HEK293 (cell line): ENCODE measurements around the gene ADAR.

Experiments used
- CTCF ChIA-PET: fragments of 350-600 bp; formaldehyde crosslinking; extraction: SDS; loops from one replicate; lab custom pipeline; 2021; ENCODE audit warnings: antibody characterized with exemption; lab: Yijun Ruan, JAX
- POLR2A ChIA-PET: fragments of 300-600 bp; formaldehyde crosslinking; extraction: SDS; loops from one replicate; lab custom pipeline; 2020; ENCODE audit warnings: antibody characterized with exemption, inconsistent platforms; lab: Yijun Ruan, JAX
- H3K27ac ChIP-seq: fragments of 200-500 bp; sonication (Bioruptor generic); 2 replicates; pipeline ENCODE4 v1.5.1; 2014; ENCODE audit warnings: low read depth, low read length, control low read depth, inconsistent platforms; ENCODE audit errors: extremely low read depth
- H3K36me3 ChIP-seq, 2 experiments: fragments of 200-500 bp in 1 of 2; sonication (Bioruptor generic) in 1 of 2; 1 replicate in 1 of 2; 2 replicates in 1 of 2; pipeline ENCODE4 v1.5.1; 2014 to 2017; ENCODE audit warnings: inconsistent platforms in 2 of 2, low read length in 2 of 2; ENCODE audit not compliant: control insufficient read depth in 2 of 2, insufficient read depth in 1 of 2
- H3K4me1 ChIP-seq: fragments of 200-500 bp; sonication (Bioruptor generic); 2 replicates; pipeline ENCODE4 v1.5.1; 2014; ENCODE audit warnings: mild to moderate bottlenecking, low read length, inconsistent platforms; ENCODE audit not compliant: control insufficient read depth, insufficient read depth
- H3K4me3 ChIP-seq: 2 replicates; pipeline ENCODE4 v1.5.1; 2011; ENCODE audit warnings: low read depth, mild to moderate bottlenecking, control low read depth, low read length, moderate library complexity
- H3K9me3 ChIP-seq: fragments of 200-500 bp; sonication (Bioruptor generic); 2 replicates; pipeline ENCODE4 v1.5.1; 2014; ENCODE audit warnings: low read depth, low read length, inconsistent platforms; ENCODE audit not compliant: control insufficient read depth, insufficient read depth
- GLI2 ChIP-seq: fragments of 450-650 bp; formaldehyde crosslinking; IDR thresholded peaks from 2 replicates; pipeline ENCODE4; 2017; ENCODE audit warnings: missing biosample characterization, missing genetic modification characterization, low read depth, borderline replicate concordance
- IKZF3 ChIP-seq: fragments of 450-650 bp; IDR thresholded peaks from 2 replicates; pipeline ENCODE4 v1.5.0; 2018; ENCODE audit warnings: missing biosample characterization, mild to moderate bottlenecking, missing genetic modification characterization, moderate library complexity
- OVOL3 ChIP-seq: fragments of 450-650 bp; formaldehyde crosslinking; IDR thresholded peaks from 2 replicates; pipeline ENCODE4 v1.5.1; 2016; ENCODE audit warnings: missing biosample characterization, missing genetic modification characterization
- PRDM1 ChIP-seq: fragments of 450-650 bp; formaldehyde crosslinking; IDR thresholded peaks from 2 replicates; pipeline ENCODE4; 2016; ENCODE audit warnings: missing biosample characterization, missing genetic modification characterization
- SALL2 ChIP-seq: fragments of 450-650 bp; formaldehyde crosslinking; IDR thresholded peaks from 2 replicates; pipeline ENCODE4 v1.5.0; 2017; ENCODE audit warnings: missing biosample characterization, mild to moderate bottlenecking, missing genetic modification characterization, borderline replicate concordance
- ZBTB48 ChIP-seq: fragments of 450-650 bp; formaldehyde crosslinking; IDR thresholded peaks from 2 replicates; pipeline ENCODE4 v1.5.1; 2016; ENCODE audit warnings: missing biosample characterization, missing genetic modification characterization
- ZNF140 ChIP-seq: fragments of 450-650 bp; formaldehyde crosslinking; IDR thresholded peaks from 2 replicates; pipeline ENCODE4 v1.5.1; 2016; ENCODE audit warnings: missing biosample characterization, missing genetic modification characterization
- ZNF174 ChIP-seq: fragments of 450-650 bp; formaldehyde crosslinking; IDR thresholded peaks from 2 replicates; pipeline ENCODE4 v1.5.0; 2017; ENCODE audit warnings: missing biosample characterization, mild to moderate bottlenecking, missing genetic modification characterization
- ZNF239 ChIP-seq: fragments of 450-650 bp; formaldehyde crosslinking; IDR thresholded peaks from 2 replicates; pipeline ENCODE4 v1.5.1; 2016; ENCODE audit warnings: missing biosample characterization, missing genetic modification characterization
- ZNF341 ChIP-seq: fragments of 450-650 bp; formaldehyde crosslinking; IDR thresholded peaks from 2 replicates; pipeline ENCODE4; 2016; ENCODE audit warnings: low read depth, missing biosample characterization, missing genetic modification characterization
- ZNF354C ChIP-seq: fragments of 450-650 bp; formaldehyde crosslinking; IDR thresholded peaks from 2 replicates; pipeline ENCODE4 v1.5.1; 2016; ENCODE audit warnings: missing biosample characterization, missing genetic modification characterization, low read depth, borderline replicate concordance
- ZNF521 ChIP-seq: fragments of 450-650 bp; formaldehyde crosslinking; IDR thresholded peaks from 2 replicates; pipeline ENCODE4 v1.5.1; 2017; ENCODE audit warnings: missing biosample characterization, mild to moderate bottlenecking, missing genetic modification characterization
- ZNF529 ChIP-seq: fragments of 450-650 bp; formaldehyde crosslinking; IDR thresholded peaks from 2 replicates; pipeline ENCODE4 v1.5.1; 2017; ENCODE audit warnings: missing genetic modification characterization, missing biosample characterization; ENCODE audit not compliant: insufficient replicate concordance
- ZNF548 ChIP-seq: fragments of 450-650 bp; formaldehyde crosslinking; IDR thresholded peaks from 2 replicates; pipeline ENCODE4 v1.5.1; 2016; ENCODE audit warnings: missing biosample characterization, missing genetic modification characterization
- ZNF561 ChIP-seq: fragments of 450-650 bp; IDR thresholded peaks from 2 replicates; pipeline ENCODE4 v1.5.1; 2018; ENCODE audit warnings: missing biosample characterization, missing genetic modification characterization, borderline replicate concordance
- ZNF571 ChIP-seq: fragments of 450-650 bp; formaldehyde crosslinking; IDR thresholded peaks from 2 replicates; pipeline ENCODE4 v1.5.0; 2017; ENCODE audit warnings: missing biosample characterization, missing genetic modification characterization
- ZNF585B ChIP-seq: fragments of 450-650 bp; formaldehyde crosslinking; IDR thresholded peaks from 2 replicates; pipeline ENCODE4 v1.5.1; 2016; ENCODE audit warnings: missing biosample characterization, missing genetic modification characterization
- ZNF654 ChIP-seq: fragments of 450-650 bp; formaldehyde crosslinking; IDR thresholded peaks from 2 replicates; pipeline ENCODE4 v1.5.1; 2016; ENCODE audit warnings: low read depth, missing biosample characterization, missing genetic modification characterization
- ZSCAN23 ChIP-seq: fragments of 450-650 bp; formaldehyde crosslinking; IDR thresholded peaks from 2 replicates; pipeline ENCODE4 v1.5.1; 2016; ENCODE audit warnings: missing biosample characterization, missing genetic modification characterization
- TF ChIP-seq, protein P1 (sequence below): fragments of 450-650 bp; formaldehyde crosslinking; IDR thresholded peaks from 2 replicates; pipeline ENCODE4 v1.5.1; 2016; ENCODE audit warnings: missing biosample characterization, missing genetic modification characterization
- TF ChIP-seq, protein P2 (sequence below): fragments of 450-650 bp; formaldehyde crosslinking; IDR thresholded peaks from 2 replicates; pipeline ENCODE4 v1.5.1; 2016; ENCODE audit warnings: missing biosample characterization, missing genetic modification characterization
- TF ChIP-seq, protein P3 (sequence below): fragments of 450-650 bp; formaldehyde crosslinking; IDR thresholded peaks from 2 replicates; pipeline ENCODE4 v1.5.1; 2017; ENCODE audit warnings: missing biosample characterization, mild to moderate bottlenecking, missing genetic modification characterization, moderate library complexity
- TF ChIP-seq, protein P4 (sequence below): fragments of 450-650 bp; formaldehyde crosslinking; IDR thresholded peaks from 2 replicates; pipeline ENCODE4 v1.5.1; 2016; ENCODE audit warnings: missing biosample characterization, missing genetic modification characterization, low read depth
- TF ChIP-seq, protein P5 (sequence below): fragments of 450-650 bp; formaldehyde crosslinking; IDR thresholded peaks from 2 replicates; pipeline ENCODE4 v1.5.1; 2016; ENCODE audit warnings: missing biosample characterization, missing genetic modification characterization

The ADAR gene

DNA sequence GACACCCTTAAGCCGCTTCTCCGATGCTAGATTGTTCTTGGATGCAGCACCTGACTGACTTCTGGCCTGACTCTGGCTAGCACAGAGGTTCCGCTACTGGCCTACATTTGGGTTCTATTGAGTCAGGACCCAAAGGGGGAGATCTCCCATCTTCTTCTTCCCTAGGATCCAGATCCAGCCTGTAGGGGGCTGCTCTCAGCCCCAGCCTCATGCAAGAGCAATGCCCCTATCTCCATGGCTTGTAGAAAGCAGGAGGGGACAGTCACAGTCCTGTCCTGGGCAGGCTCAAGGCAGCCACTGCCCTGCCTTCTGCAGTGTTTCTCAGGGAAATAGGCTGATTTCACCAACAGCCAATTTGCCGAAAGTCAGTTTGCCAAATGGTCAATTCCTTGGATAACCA, 6.3 kb upstream of the ADAR start (continued):
- TF ChIP-seq, protein P1, sequence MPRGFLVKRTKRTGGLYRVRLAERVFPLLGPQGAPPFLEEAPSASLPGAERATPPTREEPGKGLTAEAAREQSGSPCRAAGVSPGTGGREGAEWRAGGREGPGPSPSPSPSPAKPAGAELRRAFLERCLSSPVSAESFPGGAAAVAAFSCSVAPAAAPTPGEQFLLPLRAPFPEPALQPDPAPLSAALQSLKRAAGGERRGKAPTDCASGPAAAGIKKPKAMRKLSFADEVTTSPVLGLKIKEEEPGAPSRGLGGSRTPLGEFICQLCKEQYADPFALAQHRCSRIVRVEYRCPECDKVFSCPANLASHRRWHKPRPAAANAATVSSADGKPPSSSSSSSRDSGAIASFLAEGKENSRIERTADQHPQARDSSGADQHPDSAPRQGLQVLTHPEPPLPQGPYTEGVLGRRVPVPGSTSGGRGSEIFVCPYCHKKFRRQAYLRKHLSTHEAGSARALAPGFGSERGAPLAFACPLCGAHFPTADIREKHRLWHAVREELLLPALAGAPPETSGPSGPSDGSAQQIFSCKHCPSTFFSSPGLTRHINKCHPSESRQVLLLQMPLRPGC (tag by site-specific recombination) = no peak
- TF ChIP-seq, protein P2, sequence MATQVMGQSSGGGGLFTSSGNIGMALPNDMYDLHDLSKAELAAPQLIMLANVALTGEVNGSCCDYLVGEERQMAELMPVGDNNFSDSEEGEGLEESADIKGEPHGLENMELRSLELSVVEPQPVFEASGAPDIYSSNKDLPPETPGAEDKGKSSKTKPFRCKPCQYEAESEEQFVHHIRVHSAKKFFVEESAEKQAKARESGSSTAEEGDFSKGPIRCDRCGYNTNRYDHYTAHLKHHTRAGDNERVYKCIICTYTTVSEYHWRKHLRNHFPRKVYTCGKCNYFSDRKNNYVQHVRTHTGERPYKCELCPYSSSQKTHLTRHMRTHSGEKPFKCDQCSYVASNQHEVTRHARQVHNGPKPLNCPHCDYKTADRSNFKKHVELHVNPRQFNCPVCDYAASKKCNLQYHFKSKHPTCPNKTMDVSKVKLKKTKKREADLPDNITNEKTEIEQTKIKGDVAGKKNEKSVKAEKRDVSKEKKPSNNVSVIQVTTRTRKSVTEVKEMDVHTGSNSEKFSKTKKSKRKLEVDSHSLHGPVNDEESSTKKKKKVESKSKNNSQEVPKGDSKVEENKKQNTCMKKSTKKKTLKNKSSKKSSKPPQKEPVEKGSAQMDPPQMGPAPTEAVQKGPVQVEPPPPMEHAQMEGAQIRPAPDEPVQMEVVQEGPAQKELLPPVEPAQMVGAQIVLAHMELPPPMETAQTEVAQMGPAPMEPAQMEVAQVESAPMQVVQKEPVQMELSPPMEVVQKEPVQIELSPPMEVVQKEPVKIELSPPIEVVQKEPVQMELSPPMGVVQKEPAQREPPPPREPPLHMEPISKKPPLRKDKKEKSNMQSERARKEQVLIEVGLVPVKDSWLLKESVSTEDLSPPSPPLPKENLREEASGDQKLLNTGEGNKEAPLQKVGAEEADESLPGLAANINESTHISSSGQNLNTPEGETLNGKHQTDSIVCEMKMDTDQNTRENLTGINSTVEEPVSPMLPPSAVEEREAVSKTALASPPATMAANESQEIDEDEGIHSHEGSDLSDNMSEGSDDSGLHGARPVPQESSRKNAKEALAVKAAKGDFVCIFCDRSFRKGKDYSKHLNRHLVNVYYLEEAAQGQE (tag by site-specific recombination) = no peak
- TF ChIP-seq ZNF354C (tag by site-specific recombination) = no peak
- TF ChIP-seq ZBTB48 (tag by site-specific recombination) = no peak
- no peak for TF ChIP-seq GLI2 (tag by site-specific recombination)
- TF ChIP-seq ZNF585B (tag by site-specific recombination) = no peak
- TF ChIP-seq ZSCAN23 = no peak
- TF ChIP-seq ZNF174 (tag by site-specific recombination) = no peak
- TF ChIP-seq, protein P3, sequence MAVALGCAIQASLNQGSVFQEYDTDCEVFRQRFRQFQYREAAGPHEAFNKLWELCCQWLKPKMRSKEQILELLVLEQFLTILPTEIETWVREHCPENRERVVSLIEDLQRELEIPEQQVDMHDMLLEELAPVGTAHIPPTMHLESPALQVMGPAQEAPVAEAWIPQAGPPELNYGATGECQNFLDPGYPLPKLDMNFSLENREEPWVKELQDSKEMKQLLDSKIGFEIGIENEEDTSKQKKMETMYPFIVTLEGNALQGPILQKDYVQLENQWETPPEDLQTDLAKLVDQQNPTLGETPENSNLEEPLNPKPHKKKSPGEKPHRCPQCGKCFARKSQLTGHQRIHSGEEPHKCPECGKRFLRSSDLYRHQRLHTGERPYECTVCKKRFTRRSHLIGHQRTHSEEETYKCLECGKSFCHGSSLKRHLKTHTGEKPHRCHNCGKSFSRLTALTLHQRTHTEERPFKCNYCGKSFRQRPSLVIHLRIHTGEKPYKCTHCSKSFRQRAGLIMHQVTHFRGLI (tag by site-specific recombination) = no peak

DNA sequence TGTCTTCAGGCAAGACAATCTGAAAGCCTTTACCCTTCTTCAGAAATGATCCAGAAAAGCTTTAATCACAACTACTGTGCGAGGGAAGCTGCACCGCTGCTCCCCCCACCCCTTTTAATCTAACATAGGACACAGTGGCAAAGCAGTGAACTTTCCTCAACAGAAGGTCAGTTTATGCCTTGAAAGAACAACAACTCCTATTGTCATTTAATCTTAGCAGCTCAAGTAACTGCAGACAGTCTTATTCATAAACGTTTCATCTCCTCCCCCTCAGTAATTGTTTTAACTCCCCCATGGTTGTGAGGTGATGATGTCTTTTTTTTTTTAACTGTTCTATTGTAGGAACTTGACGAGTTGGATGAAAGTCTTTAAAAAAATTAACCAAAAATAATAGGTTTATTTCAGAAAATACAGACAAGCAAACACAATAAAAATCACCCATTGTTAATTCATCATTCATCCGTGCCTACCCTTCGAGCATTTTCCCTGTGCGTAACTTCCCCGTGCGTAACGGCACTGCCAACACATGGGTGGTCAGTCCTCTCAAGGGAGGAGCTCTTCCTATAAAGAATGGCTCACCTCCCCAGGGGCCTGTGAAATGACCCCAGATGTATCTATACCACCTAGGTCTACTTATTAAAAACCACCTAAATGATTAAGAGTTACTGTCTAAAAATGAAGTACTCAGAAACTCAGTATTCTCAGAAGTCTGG, 3.3 kb upstream of the ADAR start:
- CTCF ChIA-PET = interaction anchor here (0.7 to 1.1 kb wide), 2 partner anchors 17 to 65 kb away, joined by 3 read pairs; no protein-coding TSS in a partner anchor
- no peak overlapping the region for H3K4me3 ChIP-seq
- TF ChIP-seq ZNF571 (no peak), OVOL3 (tag by site-specific recombination) (no peak), ZNF140 (no peak), SALL2 (tag by site-specific recombination) (no peak), ZNF521 (tag by site-specific recombination) (no peak), ZNF341 (tag by site-specific recombination) (peak; percentile 81), IKZF3 (no peak; the same call in 1 of the 2 replicates), ZNF654 (tag by site-specific recombination) (no peak), ZNF561 (tag by site-specific recombination) (no peak), ZNF239 (tag by site-specific recombination) (no peak), PRDM1 (no peak), ZNF529 (tag by site-specific recombination) (no peak), ZNF548 (no peak)
- TF ChIP-seq, protein P4, sequence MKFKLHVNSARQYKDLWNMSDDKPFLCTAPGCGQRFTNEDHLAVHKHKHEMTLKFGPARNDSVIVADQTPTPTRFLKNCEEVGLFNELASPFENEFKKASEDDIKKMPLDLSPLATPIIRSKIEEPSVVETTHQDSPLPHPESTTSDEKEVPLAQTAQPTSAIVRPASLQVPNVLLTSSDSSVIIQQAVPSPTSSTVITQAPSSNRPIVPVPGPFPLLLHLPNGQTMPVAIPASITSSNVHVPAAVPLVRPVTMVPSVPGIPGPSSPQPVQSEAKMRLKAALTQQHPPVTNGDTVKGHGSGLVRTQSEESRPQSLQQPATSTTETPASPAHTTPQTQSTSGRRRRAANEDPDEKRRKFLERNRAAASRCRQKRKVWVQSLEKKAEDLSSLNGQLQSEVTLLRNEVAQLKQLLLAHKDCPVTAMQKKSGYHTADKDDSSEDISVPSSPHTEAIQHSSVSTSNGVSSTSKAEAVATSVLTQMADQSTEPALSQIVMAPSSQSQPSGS (tag by site-specific recombination) = no peak
- TF ChIP-seq, protein P5, sequence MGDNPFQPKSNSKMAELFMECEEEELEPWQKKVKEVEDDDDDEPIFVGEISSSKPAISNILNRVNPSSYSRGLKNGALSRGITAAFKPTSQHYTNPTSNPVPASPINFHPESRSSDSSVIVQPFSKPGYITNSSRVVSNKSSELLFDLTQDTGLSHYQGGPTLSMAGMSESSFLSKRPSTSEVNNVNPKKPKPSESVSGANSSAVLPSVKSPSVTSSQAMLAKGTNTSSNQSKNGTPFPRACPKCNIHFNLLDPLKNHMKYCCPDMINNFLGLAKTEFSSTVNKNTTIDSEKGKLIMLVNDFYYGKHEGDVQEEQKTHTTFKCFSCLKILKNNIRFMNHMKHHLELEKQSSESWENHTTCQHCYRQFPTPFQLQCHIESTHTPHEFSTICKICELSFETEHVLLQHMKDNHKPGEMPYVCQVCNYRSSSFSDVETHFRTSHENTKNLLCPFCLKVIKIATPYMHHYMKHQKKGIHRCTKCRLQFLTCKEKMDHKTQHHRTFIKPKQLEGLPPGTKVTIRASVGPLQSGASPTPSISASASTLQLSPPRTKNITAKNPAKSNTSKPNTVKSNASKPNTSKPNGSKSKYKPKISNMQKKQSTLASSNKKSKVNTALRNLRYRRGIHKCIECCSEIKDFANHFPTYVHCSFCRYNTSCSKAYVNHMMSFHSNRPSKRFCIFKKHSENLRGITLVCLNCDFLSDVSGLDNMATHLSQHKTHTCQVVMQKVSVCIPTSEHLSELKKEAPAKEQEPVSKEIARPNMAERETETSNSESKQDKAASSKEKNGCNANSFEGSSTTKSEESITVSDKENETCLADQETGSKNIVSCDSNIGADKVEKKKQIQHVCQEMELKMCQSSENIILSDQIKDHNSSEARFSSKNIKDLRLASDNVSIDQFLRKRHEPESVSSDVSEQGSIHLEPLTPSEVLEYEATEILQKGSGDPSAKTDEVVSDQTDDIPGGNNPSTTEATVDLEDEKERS (tag by site-specific recombination) = no peak

More for the DNA sequence above, 3.3 kb upstream of the ADAR start:
- Histone ChIP-seq H3K27ac (no peak overlapping the region), H3K36me3 (no peaks in the 10 kb centered on the region; a peak in 1 of 3 replicates), H3K9me3 (no peaks in the 10 kb centered on the region), H3K4me1 (peaks cover 18% of the 10 kb centered on the region)
- POLR2A ChIA-PET = interaction anchor here (0.7 kb wide), 1 partner anchor 132 kb away, joined by 9 read pairs; no protein-coding TSS in a partner anchor
